Adrenal gland (tissue), 5 donors: ENCODE results near the gene NHLH1.

Experiments
- POLR2A ChIP-seq, 2 donors: fragments of 450-650 bp; IDR thresholded peaks; one replicate each; pipeline ENCODE4 v1.6.1; 2017; ENCODE audit warnings: antibody characterized with exemption in 2 of 2, mild to moderate bottlenecking in 2 of 2, moderate library complexity in 1 of 2
- TF ChIP-seq, protein P1 (sequence below), 6 experiments: fragments of 450-650 bp in 4 of 6; fragments of 200-600 bp in 2 of 6; sonication (generic) in 1 of 6; IDR thresholded peaks; 1 replicate in 5 of 6; 2 replicates in 1 of 6; pipeline versions ENCODE4 v1.5.1 to v1.8.0; 2016 to 2021; ENCODE audit warnings: antibody characterized with exemption in 6 of 6, mild to moderate bottlenecking in 2 of 6, moderate library complexity in 1 of 6
- donor health status: DM: no; HTN: no; CAD: no.

DNA sequence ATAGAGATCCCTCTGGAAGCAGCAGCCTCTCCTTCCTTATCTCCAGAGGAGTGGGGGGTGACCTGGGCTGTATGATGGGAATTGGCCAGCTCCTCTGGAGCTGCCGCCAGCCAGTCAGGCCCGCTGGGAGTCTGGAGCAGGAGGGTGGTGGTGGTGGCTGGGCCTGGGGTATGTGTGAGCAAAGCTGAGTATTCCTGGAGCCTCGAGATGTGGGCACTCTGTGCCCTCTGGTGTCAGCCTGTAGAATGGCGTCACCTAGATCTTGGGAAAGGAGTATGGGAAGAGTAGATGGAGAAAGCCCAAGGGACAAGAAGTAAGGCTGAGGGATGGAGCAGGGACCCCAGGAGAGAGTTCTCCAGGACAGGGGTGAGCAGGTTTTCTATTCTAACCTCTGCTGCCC is 49.5 kb downstream of the NHLH1 start:
- TF ChIP-seq POLR2A (IDR thresholded peaks at IDR 0.05): no peak
- TF ChIP-seq, protein P1, sequence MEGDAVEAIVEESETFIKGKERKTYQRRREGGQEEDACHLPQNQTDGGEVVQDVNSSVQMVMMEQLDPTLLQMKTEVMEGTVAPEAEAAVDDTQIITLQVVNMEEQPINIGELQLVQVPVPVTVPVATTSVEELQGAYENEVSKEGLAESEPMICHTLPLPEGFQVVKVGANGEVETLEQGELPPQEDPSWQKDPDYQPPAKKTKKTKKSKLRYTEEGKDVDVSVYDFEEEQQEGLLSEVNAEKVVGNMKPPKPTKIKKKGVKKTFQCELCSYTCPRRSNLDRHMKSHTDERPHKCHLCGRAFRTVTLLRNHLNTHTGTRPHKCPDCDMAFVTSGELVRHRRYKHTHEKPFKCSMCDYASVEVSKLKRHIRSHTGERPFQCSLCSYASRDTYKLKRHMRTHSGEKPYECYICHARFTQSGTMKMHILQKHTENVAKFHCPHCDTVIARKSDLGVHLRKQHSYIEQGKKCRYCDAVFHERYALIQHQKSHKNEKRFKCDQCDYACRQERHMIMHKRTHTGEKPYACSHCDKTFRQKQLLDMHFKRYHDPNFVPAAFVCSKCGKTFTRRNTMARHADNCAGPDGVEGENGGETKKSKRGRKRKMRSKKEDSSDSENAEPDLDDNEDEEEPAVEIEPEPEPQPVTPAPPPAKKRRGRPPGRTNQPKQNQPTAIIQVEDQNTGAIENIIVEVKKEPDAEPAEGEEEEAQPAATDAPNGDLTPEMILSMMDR (IDR thresholded peaks at IDR 0.05): peak in 3 of 6 experiments; percentile 19 to 26 (median 22)
